ENCODE results near the gene OGN.
"Not testable (repeated sequence)": the region's sequence is repeated elsewhere in the genome, so short reads cannot be mapped to it uniquely, and the experiment has no call there.

Gene OGN, protein sequence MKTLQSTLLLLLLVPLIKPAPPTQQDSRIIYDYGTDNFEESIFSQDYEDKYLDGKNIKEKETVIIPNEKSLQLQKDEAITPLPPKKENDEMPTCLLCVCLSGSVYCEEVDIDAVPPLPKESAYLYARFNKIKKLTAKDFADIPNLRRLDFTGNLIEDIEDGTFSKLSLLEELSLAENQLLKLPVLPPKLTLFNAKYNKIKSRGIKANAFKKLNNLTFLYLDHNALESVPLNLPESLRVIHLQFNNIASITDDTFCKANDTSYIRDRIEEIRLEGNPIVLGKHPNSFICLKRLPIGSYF

GRCh38 chr9:92404042-92404836 lies at the start of gene OGN:
Gene OGN, minus strand, starts transcription at chr9:92404578. Its CDS starts 1,171 bp downstream, at chr9:92403407.
- peak; percentile 56 for DNase-seq

DNA sequence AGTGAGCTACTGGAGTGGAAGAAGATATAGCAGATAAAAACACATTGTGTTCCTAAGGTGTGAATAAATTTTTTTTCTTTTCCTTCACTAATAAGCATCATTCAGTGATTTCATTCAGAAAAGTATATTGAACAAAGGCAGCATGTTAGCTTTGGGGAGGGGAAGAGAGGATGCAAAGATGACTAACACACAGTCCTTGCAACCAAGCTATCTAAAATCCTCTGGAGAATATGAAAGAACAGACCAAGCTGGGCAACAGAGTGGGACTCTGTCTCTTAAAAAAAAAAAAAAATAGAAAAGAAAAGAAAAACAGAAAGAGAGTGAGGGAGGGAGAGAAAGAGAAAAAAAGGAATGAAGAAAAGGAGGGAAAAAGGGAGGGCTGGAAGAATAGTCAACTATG lies 42.2 kb upstream of the OGN start:
- DNase-seq: peak; percentile 20

GRCh38 chr9:92444841-92445240 lies 40.5 kb upstream of the OGN start:
- DNase-seq: no peak

GRCh38 chr9:92440751-92441046 lies 36.3 kb upstream of the OGN start:
- no peak for DNase-seq

DNA sequence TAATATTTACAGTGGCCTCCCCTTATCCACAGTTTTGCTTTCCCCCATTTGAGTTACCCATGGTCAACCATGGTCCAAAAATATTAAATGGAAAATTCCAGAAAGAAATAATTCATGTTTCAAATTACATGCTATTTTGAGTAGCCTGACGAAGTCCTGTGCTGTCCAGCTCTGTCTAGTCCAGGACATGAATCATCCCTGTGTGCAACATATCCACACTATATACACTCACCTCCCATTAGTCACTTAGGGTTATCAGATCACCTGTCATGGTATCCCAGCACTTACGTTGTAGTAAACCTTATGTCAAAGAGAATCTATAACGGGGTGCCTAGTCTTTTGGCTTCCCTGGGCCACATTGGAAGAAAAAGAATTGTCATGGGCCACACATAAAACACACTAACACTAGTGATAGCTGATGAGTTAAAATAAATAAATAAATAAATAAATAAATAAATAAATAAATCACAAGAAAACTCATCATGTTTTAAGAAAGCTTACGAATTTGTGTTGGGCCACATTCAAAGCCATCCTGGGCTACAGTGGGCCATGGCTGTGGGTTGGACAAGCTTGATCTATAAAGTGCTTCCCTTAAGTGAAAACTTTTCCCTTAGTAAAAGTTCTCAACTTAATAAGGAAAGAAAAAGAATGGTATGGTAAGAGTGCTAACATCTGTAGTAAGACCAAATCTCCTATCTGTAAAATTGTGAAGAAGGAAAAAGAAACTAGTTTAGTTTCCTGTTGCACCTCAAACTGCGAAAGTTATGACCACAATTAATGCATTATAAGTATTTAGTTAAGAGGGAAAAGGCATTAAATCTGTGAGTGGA lies 35.8 kb upstream of the OGN start:
- peak; percentile 68 for DNase-seq

DNA sequence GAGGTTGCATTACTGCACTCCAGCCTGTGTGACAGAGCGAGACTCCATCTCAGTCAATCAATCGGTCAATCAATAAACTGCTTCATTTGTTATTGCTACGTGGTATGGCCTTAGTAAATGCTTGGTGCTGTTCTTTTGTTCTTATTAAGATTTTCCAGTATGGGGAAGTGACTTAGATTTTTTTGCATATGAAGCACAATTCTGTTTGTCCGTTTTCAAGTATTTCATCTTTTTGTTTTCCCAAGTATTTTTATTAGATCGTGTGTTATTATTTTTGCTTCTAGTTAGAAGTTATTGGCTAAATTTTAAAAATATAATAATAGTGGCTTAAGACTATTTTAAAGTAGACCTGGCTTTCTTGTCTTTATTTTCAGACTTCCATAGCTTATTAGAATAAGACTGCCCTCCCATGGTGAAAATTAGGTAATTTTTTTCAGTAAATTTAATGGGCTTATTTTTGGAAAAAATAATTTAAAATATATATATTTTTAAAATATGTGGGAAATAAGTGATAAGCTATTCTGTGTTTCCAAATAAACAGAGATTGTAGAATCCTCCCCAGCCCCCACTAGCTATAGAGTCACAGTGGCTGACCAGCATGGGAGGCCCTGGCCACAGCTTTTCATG lies 34.6 kb upstream of the OGN start:
- peak; percentile 44 for DNase-seq

DNA sequence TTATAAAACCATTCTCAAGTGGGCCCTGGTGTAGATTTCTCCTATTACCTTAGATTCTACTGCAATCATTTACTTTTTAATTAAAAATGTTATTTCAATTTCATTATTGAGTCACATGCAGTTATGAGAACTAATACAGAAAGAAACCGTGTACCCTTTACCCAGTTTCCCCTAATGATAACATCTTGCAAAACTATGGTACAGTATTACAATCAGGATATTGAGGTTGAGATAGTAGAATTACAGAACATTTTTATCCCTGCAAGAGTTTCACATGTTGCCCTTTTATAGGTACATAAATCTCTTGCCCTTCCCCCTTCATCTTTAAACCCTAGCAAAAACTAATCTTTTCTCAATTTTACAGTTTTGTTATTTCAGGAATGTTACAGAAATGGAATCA lies 30.9 kb upstream of the OGN start:
- DNase-seq: no peak

- no peak for DNase-seq
Observed at GRCh38 chr9:92432972-92433548, 28.7 kb upstream of the OGN start.

GRCh38 chr9:92432350-92432749 lies 28.0 kb upstream of the OGN start:
- DNase-seq: peak; percentile 40

DNA sequence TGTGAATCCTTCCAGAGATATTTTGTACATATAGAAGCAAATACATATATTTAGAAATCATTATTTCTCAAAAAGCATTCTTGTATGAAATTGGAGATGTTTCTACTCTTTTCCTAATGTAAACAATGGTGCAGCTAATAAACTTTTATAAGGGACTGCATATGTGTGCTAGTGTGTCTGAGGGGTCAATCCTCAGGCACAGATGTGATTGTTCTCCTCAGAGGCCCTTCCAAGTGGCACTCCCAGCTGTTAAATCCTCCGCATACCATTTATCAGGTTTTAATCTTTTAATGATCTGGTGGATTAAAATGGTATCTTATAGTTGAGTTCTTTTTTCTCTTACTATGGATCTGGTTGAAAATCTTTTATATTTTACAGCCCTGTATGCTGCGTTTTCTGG lies 25.5 kb upstream of the OGN start:
- DNase-seq: no peak

- no peak for DNase-seq
Observed at GRCh38 chr9:92426501-92427145, 22.2 kb upstream of the OGN start.

GRCh38 chr9:92425474-92425873 lies 21.1 kb upstream of the OGN start:
- DNase-seq: peak; percentile 79

DNA sequence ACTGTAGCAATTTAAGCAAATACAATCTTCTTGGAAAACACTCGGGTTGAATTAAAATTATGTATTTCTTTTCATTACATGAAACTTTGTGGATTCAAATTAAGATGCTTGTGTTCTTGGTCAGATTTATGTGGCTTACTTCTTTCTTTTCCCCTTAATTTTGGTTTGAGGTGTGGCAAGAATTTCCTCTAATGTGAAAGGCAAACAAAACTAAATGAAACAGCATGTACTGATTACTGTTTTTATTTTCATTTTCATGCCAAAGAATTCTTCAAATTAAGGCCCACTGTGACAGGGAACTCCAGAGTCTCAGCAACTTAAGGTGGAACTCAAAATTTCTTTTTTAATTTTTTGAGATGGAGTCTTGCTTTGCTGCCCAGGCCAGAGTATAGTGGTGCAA lies 20.0 kb upstream of the OGN start, which contains the start of gene OMD:
OMD (minus strand) TSS at position 132 of the 400 bp plus-strand sequence. CDS start 6,913 bp downstream, outside the sequence.
- DNase-seq: peak; percentile 53

DNA sequence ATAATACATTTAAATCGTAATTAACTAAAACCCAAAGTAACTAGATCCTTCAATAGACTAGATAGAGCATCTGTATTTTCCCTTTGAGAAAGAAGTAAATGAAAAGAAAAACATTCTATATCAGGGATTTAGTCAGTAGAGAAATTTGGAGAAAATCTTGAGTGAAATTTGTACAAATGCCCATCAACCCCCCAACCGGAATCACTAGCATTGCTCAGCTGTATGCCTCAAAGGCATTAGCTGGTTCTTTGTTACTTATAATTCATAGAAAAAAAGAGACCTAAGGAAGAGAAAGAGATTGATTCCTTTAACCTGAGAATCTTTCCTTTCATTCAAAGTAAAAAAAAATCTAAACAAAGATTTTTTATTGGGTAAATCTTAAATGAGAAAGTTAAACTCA lies 19.2 kb upstream of the OGN start:
- no peak for DNase-seq

- DNase-seq: no peak
Observed at GRCh38 chr9:92422611-92423338, 18.4 kb upstream of the OGN start.

- DNase-seq: no peak
Observed at GRCh38 chr9:92414566-92414965, 10.2 kb upstream of the OGN start.

DNA sequence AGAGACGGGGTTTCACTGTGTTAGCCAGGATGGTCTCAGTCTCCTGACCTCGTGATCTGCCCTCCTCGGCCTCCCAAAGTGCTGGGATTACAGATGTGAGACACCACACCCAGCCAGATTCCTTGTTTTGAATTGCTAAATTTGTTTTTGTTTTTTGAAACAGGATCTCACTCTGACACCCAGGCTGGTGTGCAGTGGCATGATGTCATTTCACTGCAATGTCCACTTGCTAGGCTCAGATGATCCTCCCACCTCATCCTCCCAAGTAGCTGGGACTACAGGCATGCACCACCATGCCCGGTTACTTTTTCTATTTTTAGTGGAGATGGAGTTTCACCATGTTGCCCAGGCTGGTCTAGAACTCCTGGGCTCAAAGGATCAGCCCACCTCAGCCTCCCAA lies 6.8 kb upstream of the OGN start:
- not testable (repeated sequence) for DNase-seq

GRCh38 chr9:92408747-92409478 lies 4.5 kb upstream of the OGN start:
- no peak for DNase-seq

- no peak for DNase-seq
Observed at GRCh38 chr9:92407818-92408217, 3.4 kb upstream of the OGN start.

DNA sequence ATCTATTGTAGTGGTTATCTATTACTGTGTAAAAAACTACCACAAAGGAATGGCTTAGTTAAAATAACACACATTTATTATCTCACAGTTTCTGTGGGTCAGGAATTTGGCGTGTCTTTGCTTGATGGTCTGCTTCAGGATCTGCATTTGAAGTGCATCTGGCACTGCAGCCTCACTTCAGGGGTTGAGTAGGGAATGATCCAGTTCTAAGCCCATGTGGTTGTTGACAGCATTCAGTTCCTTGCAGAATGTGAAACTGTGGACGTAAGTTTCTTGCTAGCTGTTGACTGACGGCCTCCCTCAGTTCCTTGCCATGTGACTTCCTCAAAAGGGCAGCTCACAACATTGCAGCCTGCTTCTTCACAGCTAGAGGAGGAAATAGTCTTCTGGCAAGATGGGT lies 2.1 kb upstream of the OGN start:
- peak; percentile 52 for DNase-seq

DNA sequence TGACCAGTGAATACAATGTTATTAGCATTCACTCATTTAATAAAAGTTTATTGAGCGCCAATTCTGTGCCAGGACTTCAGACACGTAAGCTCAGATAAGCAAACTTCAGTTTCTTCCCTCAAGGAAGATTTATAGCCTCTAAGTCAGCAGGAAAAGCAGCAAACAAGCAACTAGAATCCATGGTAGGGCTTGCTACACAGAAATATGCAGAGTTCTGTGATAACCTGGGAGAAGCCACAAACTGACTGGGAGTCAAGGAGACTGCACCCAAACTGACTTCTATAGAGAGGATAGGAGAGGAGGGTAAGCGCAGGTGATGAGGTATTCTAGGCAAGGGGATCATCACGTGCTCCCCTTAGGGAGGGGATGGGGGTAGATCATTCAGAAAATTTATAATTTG lies 1.4 kb upstream of the OGN start:
- DNase-seq: no peak

Measured in fibroblast of upper back skin (primary cell).